HG02588 (cell line): ENCODE measurements around the gene KIAA1614.
A peak's percentile ranks its signal among the peaks of the same experiment; 100 is the strongest.

Experiments used
- ATAC-seq: cut with Tn5 transposase; IDR thresholded peaks from one replicate; pipeline ENCODE4 v1.9.1; 2021; ENCODE audit warnings: mild to moderate bottlenecking, moderate library complexity; ENCODE audit not compliant: unreplicated experiment

The KIAA1614 gene, protein sequence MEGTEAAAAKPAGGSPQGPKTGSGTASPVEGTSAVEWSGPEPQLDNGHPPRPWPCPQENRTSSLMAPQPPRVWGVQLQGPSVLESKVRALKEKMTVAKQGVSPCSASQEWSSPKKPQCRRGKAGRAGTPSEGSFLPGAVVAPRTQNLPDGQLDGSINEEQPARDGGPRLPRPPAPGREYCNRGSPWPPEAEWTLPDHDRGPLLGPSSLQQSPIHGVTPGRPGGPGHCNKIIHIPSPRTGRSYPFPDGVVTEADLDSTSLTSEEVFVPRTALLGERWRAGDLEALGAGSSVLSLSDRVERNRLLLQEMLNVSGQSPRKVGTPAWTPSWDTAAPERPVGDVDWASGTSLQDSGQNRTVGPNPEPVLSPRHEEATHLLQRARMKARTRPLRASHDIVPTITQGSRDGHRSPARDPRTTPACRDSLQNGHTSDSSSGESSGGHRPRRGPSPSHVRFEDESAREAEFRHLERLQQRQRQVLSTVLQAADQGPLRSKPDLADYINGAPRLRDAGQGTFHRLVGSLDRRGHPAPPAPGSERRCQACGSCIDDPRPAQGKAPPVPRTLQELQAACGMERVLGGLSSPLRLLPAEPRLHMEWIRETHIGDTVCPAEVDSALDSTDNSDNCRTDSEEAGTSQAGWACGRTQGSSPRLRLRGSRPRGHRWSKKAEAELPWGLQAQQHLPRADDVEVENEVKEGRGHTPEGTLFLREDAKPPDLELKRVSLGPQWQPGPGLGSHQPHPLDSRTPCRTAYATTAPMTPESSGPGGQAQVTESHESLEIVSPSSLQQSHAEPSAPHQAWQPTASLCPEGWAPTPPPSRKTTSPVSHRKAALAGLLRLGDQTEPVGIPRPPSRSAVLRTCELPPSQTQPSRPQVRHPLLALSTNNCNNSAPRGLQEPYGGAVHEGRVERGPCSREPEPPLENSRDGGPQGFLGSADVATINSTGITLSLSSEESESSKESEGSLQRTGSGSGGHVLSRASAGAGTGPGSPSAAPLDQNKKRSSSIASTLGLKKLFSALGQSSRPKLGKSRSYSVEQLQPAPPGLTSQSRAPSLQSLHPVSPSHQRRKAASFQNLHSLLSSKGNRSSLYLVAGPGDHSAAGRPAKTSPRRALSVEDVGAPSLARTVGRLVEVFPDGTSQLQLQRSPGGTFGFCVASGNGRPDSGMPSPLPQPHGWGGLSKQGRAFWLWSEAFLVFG

DNA sequence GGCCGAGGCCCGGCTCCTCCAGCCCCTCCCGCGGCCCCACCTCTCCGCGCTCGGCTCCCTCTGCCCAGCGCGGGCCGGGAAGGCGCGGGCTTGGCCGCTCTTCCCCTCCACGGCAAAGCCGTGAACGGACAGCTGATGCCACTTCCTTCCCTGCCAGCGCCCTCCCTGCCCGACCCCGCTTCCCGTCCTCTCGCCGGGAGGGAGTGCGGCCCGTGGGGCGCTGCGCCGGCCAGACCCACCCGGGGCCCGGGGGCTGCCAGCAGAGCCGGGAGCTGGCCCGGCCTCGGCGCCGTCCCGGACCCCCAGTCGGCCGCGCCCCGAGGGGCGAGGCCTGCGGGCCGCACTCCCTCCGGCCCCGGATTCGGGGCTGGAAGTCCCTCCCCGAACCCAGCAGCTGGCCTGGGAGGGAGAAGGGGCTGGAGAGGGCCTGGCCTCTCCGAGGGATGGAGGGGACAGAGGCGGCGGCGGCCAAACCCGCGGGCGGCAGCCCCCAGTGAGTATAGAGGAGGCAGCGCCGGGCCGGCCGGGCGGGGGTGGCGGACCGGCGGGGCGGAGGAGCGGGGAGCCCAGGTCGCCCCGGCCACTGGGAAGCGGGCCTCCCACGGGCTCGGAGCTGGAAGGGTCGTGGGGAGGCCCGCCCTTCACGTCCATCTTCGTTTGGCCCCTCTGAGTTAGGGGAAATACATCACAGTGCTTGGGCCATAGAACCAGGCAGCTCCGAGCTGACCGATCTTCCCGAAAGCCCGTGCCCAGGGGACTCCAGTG, at the start of gene KIAA1614:
Gene KIAA1614 (plus strand): TSS at position 97 of the 765 bp plus-strand sequence. CDS start 347 bp downstream, at position 444.
- ATAC-seq: no peak

DNA sequence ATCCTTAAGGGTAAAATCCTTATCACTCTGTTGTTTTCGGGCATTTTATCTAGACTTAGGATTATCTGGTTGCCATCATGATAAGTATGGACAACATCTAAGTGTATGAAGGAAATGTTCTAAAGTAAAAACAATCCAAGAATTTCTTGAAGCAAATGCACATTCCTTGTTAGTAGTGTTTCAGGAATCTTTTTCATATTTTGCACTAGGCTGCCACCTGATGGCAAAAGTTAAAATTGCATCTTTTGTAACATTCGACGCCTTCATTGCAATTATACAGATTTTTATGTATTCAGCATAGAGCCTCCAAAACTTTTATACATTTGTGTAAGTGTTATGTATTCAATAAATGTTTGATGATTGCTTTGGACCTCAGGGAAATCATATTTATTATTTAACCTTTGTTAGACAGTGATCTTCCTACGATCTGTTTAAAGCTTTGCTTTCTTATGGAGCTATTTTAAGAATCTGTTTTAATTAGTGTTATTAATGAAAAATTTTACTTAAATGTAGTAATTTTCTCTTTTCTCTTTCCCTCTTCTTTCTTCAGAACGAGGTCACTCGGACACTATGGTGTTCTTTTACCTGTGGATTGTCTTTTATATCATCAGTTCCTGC, 49.4 kb upstream of the KIAA1614 start:
- ATAC-seq: no peak

DNA sequence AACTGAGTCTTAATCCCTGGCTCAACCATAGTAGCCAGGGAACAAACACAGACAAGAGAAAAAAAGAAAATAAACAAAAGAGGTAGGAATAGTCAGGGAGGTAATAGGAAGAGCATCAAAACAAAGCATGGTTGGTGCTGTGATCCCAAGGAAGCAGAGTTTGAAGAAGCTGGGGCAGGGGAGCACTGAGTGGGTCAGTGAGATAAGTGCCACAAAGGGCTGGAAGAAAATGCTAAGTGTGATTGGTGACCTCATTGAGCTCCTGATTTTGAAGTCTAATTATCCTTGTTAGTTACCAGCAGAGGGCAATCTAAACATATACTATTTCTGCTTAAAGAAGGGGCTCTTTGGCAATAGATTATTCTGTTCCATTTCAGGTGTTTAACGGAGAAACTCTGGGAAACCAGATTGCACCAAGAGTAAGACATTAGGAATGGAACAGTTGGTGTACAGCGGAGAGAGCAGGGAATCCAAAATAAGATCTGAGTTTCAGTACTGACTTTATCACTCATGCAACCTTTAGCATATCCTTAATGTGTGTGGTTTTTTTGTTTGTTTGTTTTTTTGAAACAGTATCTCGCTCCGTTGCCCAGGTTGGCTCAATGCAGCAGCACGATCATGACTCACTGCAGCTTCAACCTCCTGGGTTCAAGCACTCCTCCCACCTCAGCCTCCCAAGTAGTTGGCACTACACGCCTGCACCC, 30.7 kb upstream of the KIAA1614 start:
- ATAC-seq: no peak

DNA sequence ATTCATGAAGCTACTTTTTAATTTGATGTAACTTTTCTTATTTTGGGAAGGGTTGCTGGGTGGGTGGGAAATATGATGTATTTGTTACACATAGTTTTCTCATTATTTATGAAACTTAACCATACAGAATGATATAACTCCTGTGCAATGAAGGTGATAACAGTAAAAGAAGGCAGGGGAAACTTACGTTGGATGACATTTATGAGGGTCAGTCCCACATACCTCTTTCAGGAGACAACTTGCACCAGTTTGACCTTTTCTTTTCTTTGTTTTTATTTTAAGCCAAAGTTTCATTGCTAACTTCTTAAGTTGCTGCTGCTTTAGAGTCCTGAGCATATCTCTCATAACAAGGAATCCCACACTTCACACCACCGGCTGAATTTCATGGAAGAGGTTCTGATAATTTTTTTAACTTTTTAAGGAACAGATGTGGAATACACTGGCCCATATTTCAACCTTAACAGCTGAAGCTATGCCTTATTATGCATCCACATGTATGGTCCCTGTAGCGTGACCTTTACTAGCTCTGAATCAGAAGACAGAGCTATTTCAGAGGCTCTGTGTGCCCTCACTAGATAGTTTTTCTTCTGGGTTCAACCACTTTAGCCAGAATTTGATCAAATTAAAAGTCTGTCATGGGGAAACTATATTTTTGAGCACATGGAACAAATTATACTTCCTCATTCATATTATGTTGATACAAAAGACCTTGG, 28.0 kb upstream of the KIAA1614 start:
- no peak for ATAC-seq

DNA sequence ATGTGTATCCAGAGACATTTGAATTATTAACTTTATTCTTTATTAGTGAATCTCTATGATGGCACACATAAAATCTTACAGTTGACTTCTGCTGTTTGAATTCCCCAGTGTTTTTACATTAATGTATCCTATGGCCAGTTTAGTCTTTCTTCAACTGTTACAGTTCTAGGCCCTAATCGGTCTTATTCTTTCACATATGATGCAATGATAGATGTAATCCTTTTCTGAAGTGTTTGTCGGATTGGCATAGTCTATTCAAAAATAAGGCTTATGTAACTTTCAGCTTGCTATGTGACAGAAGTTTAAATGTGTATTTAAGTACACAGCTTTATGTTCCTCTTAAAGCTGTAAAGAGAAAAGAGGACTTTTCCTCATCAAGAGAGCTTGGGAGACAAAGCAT, 26.4 kb upstream of the KIAA1614 start:
- ATAC-seq: no peak

DNA sequence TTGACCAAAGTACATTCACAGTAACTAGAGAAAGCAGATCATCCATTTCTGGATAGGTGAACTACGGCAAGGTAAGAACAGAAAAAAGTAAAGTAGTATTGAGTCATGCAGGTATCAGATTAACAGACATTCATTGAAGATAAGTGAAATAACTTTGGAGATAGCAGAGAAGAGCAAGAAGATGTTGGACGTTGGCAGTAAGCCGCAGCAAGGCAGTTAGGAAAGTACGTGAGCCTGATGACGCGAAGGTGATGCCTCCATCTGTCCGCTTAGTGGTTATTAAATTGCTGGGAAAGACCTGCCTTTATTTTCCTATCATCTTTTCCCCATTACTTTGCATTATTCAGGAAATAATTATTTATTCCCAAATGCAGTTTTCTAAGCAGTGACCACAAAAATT, 24.9 kb upstream of the KIAA1614 start:
- ATAC-seq: no peak

DNA sequence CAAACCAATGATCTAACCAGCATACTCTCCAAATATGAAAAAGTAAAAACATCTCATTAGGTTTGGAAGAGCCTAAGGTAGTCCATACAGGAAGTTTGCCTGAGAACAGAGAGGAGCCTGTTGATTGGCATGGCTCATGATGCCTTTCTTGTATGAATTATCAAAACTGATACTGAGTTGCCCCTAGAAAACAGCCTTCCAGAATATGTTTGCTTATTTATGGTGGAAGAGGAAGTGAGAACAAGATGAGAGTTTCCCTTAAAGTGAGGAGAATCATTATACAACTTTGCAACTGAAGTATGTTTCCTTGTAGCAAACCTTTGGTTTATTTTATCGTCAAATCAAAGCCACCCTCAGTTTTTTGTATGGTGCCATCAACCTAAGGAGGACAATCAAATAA, 23.8 kb upstream of the KIAA1614 start:
- ATAC-seq: peak; percentile 82

DNA sequence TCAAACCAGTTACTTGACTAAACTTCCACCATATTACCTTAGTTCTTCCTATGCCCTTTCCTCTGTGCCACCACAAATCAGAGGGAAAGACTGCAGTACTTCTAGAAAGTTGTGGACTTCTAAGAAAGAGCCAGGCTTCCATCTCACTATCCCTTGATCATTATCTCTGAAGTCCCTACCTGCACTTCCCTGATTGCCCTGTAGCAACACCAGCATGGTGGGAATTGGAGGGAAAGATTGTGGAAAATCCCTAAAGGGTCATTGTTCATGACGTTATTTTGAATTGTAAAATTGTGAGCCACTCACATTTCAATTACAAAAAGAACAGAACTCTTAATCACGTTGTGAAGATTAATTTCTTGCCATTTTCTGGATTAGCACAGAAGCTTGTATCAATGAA, 23.4 kb upstream of the KIAA1614 start:
- peak; percentile 13 for ATAC-seq

DNA sequence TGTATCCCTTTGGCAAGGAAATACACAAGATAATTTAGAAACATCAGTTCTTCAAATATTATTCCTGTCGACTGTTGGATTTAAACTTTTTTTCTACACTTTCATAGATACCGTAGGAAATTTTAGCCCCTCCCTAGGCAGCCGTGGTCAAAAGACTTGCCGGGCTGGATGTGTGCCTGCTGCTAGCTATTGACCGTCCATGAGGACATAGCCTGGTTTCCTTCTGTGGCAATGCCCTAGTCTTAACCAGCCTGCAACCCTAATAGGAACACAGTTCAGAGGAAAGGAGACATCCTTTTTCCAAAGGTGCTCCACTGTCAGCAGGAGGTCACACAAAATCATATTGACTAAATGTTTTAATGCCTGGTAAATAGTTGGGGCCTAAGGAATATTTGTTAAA, 20.4 kb upstream of the KIAA1614 start:
- no peak for ATAC-seq

DNA sequence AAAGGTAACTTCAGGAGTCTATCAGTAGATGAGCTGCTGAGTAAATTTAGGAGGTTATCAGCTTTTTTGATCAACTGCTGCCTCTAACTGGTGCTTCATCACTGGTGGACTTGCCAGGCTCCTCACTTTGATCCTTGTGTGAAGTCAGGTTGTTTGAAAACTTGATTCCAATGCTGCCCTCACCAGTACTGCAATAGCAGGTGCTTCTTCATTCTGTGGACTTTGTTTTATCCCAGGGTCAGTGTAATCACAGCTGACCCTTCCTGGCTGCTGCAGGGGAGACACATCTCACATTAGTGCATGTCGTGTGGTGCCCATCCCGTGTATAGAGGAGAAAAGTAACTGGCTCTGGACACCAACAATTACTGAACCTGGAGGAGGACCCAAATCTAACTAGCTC, 20.0 kb upstream of the KIAA1614 start:
- ATAC-seq: no peak

DNA sequence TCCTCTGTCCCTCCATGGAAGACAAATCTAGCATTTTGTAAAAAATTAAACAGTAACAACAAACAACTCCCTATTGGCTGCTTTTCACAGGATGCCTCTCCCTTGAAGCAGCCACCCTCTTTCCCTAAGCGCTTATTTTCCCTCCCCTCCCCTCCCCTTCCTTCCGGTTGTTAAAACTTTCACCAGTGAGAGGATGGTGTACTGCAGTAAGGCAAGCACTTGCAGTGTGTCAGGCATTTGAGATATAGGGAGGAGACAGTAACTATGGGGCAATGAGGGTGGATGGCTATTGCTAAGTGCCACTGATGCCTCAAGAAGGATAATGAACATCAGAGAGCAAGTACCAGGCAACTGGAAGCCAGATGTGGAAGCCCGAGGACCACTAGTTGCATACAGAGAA, 19.1 kb upstream of the KIAA1614 start:
- ATAC-seq: no peak

DNA sequence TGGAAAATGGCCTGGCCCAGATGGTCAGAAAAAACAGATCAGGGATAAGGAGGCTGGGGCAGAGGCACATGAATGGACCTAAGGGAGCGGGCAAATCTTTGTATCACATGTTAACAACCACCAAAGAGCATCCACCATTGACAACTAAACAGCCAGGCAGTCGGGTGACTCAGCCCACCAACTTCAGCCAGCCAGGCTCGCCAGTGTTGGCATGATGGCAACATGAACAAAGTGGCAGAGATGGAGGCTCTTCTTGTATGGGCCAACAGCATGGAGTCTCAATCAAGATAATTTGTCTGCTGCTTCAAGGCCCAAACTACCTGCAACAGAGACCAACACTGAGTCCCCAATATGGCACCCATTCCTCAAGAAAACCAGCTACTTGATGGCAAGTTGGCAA, 16.5 kb upstream of the KIAA1614 start:
- ATAC-seq: no peak

DNA sequence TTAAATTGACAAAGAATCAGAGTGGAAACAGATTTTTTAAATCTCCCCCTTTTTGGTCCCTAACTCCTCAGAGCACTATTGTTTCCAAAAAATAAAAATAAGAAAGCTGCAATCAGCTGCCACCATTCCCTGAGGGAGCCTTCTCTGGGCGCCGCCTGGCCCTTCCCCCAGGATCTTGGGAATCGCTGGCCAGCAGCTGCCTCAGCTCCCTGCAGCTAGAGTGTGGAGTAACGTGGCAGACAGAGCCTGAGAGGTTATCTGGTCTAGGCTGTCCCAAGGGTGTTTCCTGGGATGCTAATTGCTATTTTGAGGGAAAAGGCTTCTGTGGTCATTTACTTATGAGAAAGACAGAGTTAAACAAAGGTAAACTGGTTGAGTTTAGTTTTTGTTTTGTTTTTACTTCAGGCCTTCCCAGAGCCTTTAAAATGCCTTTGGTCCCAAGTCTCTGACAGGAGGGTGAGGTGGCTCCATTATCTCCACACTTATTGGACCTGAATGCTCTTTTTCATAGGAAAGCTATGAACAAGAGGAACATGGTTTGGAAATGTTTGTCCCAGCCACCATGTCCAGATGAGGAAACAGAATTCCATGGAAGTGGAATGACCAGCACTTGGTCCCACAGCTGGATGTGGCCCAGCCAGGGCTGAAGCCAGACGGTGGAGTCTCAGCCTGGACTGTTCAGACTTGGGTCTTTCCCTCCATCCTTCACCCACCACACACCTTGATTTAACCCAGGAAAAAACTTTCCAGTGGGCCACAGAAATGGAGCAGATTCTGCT, 14.1 kb upstream of the KIAA1614 start:
- no peak for ATAC-seq

DNA sequence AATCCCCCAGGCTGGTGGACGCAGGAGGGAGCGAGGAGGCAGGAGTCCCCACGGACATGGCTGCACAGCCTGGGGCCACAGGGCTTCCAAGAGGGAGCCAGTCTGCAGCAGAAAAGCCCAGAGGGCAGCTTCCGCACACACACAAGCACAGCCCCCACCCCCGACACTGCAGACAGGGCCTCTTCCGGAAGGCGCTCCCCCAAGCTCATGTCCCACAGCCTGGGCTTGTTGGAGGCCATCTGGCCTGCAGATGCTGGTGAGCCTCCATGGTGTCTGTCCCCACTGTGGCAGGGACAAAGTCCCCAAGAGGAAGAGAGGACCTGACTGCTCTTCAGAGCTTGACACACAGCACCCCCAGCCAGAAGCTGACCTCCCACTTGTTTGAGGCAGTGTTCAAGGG, 13.4 kb upstream of the KIAA1614 start:
- no peak for ATAC-seq

DNA sequence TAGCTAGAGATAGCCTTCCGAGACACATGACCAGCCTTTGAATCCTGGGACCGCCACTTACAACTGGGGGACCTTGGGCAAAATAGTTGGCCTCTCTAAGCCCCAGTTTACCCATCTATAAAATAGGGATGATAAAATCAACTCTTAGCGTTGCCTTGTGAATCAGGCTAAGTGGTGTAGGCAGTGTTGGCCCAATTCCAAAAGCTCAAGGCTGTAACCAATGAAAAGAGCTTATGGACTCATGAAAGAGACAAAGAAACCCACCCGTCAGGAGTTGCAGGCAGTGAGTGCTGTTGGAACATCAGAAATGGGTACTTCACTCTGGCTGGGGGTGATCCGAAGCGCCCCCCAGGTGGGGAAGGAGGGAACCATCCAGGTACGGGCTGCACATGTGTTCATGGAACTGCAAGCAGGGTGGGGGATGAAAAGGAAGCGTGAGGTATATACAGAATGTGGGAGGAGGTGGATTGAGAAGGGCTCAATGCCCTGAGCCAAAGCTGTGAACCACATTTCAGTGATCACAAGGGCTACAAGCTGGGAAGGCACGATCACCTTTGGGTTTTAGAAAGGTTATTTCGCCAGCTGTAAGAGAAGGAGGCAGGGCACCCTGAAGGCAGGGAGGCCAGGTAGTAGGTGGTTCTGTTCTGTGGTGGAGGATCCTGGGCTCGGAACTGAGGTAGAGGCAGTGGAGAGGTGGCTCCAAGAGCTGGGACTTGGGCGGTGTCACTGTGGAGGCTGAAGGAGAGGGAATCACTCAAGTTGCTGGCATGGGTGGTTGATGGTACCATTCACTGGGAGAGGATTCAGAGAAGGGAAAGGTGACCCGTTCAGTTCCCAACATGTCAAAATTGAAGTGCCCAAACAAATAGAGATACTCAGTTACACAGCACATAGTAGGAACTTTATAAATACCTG, 11.4 kb upstream of the KIAA1614 start:
- ATAC-seq: no peak

DNA sequence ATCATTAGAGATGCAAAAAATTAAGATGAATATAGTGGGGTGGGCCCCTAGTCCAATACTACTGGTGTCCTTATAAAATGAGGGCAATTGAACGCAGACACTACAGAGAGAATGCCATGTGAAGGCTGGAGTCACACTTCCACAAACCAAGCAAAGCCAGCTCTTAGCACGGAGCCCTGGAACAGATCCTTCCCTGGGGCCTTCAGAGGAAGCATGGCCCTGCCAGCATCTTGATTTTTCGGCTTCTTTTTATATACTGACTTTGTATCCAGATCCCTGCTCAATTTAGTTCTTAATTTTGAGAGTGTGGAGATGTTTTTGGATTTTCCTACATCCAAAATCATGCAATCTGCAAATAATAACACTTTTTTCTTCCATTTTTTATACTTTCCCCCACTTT, 10.2 kb upstream of the KIAA1614 start:
- ATAC-seq: no peak

DNA sequence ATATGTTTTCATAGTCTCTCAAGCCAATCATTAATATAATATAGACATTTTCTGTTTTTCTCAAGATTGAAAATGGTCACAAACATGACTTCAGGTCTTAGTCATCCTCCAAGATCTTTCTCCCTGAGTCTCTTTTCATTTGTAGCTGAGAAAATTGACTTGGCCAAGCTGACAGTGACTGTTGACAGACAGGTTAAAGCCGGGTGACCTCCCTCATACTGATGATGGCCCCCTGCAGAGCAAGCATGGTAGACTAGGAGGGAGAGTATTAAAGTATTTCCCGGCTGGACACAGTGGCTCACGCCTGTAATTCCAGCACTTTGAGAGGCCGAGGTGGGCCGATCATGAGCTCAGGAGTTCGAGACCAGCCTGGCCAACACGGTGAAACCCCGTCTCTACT, 6.8 kb upstream of the KIAA1614 start:
- no peak for ATAC-seq
